Fibroblast of peridontal ligament (primary cell): ENCODE results near the gene PDXDC1.
"Not testable (repeated sequence)": the region's sequence is repeated elsewhere in the genome, so short reads cannot be mapped to it uniquely, and the experiment has no call there.

ENCODE experiments used
- DNase-seq: peaks from one replicate; pipeline ENCODE4 v3.0.0-alpha.2; 2010; ENCODE audit errors: extremely low read depth

PDXDC1 gene

DNA sequence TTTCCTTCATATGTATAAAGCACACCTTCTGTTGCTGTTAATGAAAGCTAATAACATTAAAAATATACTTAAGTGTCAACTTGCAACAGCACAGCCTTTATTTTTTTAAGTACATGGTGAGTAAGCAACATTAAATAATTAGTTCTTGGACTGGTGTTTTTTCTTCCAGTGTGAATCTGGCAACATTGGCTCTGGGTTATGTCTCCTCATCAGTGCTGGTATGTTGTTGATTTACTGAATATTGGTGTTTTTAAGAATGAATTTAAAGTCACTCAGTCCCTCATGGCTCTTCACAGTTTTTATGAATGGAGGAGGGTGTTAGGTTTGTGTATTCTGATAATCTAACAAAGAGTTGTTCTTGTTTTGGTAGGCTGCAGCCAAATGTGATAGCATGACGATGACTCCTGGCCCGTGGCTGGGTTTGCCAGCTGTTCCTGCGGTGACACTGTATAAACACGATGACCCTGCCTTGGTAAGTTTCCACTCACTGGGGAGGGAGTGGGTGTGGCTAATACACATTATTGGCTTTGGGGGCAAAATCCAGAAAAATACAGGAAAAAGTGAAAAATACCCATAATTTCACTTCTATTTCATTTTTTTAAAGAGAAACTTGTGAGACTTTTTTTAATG, 42.2 kb downstream of the PDXDC1 start:
- DNase-seq = peak; percentile 55

DNA sequence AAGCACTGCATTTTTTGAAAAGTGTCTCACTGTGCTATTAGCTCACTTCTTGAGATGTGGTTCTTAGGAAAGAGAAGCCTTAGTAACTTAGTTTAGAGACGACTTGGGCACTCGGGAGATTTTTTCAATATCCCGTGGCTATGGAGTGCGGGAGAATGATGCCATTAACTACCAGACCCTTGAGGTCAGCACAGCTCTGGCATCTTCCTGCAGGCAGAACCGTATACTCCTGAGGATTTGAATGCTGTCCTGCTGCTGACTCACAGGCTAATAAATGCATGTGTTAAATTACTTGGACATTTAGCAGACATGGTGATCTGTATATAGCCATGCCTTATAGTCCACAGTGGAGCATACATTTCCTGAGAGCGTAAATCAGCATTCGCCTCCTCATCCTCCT, 46.6 kb downstream of the PDXDC1 start:
- DNase-seq = peak; percentile 54

DNA sequence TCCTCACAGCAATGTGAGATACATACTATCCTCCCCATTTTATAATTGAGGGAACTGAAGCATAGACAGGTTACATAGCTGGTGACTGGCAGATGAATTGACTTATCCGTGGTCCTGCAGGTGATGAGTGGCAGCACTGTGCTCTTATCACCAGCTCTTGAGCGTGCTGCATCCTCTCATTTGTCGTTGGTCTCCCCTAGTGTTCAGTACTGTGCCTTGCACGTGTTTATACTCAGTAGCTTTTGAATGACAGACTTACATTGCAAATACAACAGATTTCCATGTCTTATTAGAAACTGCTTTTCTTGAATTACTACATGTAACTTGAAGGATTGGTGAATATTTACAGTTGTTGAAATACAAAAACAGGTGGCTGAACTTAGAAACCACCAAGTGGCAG, 47.4 kb downstream of the PDXDC1 start:
- DNase-seq = peak; percentile 21

DNA sequence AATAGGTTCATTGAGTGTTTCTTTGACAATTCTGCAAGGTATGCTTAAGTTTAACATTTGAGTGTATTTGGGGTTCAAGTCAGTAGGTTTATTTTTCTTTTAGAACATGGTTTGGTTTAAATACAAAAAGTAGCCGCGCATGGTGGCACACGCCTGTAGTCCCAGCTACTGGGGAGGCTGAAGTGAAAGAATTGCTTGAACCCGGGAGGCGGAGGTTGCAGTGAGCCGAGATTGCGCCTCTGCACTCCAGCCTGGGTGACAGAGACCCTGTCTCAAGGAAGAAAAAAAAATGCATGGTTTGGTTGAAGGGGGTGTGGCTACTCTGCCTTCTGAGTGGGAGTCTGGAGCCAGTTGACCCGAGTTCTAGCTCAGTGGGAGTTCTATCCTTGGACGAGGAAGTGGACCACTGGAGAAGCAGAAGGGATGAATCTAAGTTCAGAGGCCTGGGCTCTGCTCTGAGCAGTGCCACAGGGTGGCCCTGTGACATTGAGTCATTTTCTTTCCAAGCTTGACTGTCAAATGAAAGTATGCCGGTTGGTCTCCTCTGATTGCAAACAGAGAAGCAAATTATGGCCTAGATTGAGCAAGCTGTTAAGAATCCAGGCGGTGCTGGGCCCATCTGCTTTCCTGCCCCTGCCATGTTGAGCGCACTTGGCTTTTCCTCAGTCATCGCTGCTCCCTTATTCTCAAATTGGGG, 48.7 kb downstream of the PDXDC1 start:
- not testable (repeated sequence) for DNase-seq

DNA sequence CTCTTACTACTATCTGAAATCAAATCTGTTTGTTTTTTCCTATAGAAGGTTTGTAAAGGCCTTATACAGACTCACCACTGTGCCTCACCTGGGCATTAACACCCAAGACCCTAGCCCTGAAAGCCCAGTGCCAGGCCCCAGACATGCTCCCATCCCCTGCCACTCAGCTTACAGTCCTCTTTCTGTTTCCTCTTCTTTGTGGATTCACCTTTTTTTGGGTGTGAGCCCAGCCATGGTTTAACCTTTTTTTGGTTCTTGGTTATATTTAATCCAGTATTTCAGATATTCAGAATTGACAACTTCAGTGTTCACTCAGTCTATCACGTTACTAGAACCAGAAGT, 50.0 kb downstream of the PDXDC1 start:
- not testable (repeated sequence) for DNase-seq

DNA sequence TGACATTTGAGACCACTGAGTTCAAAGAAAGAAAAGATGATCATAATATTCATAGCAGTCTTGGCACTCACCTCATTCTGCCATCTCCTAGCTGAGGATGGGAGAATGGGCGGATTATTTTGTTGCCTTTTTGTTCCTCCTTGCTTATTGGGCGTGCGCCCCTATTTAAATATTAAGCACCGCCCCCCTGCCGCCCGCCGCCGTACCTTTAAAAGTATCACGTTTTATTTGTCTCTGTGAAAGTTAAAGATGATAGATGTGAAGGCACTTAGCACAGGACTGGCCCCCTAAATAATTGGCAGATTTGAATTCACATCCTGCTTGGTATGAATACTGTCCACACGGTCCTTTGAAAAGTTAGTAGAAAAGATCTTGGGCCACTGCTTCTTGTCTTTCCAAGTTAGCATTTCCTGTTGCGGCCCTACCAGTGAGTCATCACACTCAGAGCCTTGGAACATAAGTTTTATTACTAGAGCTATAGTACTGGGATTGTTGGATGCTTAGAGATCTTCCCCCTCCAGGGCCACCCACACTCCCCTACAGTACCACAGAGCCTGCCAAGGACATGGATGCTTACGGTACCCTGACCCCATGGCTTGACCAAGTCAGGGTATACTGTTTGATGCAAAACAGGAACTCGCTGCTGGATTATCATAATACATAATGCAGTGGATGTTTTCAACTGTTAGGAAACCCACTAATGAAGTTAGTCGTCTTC, 50.6 kb downstream of the PDXDC1 start:
- DNase-seq = peak; percentile 35

DNA sequence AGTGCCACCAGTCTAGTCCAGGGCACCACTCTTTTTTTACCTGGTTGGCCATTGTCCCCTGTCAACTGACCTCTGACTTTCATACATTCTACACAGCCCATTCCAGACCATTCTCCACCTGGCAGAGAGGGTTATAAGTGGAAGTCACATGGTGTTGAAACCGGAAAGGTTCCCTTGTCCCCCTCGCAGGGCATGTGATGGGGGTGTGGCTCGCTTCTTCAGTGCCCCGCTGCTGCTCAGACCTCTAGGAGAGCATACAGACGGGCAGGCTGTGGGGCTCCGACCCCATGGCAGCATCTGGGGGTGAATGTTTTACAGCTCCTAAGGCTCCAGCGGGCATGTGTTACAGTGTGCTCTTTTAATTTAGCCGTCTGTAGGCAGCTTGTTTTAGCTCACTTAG, 52.2 kb downstream of the PDXDC1 start:
- DNase-seq = not testable (repeated sequence)

DNA sequence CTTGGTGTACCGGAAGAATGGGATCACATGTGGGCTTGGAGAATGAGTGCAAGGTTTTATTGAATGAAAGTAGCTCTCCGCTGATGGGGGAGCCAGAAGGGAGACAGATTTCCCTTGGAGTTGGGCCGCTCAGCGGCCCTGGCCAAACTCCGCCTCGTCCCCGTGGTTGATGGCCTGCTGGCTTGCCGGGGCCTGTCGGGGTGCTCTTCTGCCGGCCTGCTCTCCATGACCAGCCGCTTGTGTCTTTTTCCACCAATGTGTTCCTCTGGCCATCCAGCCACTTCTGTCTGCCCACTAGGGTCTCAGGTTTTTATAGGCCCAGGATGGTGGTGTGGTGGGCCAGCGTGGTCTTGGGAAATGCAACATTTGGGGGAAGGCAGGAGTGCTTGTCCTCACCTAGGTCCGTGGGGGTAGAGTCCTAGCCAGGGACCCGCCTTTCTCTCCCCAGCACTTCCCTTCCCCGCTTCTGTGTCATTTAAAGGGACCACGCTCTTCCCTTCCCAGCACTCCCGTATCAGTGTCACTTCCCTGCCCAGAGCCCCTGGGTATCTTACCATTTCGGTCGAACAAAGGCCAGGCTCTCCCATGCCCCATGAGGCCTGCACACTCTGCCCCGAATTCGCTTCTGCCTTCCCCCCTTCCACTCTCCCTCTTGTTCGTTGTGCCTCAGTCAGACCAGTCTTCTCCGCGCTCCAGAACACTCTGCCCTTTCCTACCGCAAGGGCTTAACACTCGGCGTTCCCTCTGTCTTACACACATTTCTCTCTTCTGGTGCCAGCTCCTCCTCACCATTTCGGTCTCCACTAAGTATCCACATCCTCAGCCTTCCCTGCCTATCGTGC, 52.9 kb downstream of the PDXDC1 start:
- not testable (repeated sequence) for DNase-seq

DNA sequence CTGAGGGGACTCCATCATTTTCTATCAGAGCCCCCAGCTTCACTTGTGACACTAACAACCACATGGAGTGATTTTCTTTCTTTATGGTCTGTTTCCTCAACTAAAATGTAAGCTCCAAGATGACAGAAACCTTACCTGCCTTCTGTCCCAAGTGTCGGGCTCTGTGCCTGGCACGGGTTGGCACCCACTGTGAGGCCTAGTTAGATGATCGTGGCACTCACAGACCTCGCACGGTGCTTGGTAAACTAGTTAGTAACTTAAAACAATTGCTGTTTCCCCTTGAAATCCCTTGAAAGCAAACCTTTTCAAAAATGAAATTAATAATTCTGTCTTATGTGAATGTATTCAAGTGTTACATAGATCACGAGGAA, 53.5 kb downstream of the PDXDC1 start:
- DNase-seq = not testable (repeated sequence)

DNA sequence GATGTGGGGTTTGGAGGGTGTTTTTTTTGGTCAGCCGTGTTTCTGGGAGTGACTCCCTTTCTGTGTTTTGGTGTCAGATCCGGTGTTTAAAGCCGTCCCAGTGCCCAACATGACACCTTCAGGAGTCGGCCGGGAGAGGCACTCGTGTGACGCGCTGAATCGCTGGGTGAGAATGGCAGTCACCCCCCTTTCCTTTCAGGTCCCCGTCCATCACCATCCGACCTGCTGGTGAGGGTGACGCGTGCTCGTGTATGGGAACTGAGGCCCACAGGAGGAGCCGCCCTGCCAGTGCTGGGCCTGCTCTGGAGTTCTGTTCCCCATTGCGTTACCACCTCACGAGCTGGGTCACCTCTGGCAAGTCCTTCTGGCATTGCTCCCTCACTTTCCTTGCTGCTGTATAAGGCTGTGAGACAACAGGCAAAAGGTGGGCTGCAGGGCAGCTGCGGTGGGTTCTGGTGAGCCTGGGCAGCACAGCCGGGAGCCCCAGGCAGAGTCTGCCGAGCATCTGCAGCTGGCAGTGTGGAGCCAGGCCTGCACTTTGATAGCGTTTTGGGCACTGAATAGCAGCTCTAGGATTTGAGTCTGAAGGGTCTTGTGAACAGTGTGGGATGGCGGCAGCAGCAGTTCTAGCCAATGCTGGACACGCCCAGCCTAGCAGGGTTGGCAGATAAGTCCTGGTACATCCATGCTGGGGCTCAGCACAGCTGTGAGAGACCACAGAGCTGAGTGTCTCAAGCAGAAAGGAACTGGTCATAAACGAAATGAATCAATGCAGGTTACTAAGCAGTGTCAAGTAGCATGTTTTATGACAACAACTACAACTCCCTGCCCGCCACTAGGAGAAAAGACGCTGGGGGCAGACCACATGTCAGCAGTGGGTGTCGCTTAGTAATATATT, 54.2 kb downstream of the PDXDC1 start:
- DNase-seq = not testable (repeated sequence)

DNA sequence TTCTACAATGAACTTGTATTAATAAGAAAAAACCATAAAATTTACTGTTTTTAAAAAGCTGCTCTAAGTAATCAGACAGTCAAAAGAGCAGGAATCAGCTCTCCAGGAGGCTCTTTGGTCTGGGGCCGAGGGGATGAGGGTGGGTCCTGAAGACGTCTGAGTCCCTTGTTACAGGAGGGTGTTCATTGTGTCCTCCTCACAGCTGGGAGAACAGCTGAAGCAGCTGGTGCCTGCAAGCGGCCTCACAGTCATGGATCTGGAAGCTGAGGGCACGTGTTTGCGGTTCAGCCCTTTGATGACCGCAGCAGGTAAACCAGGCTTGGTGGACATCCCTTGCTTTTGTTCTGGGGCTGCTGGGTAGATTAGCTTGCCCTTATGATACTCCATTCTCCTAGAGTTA, 54.9 kb downstream of the PDXDC1 start:
- not testable (repeated sequence) for DNase-seq

DNA sequence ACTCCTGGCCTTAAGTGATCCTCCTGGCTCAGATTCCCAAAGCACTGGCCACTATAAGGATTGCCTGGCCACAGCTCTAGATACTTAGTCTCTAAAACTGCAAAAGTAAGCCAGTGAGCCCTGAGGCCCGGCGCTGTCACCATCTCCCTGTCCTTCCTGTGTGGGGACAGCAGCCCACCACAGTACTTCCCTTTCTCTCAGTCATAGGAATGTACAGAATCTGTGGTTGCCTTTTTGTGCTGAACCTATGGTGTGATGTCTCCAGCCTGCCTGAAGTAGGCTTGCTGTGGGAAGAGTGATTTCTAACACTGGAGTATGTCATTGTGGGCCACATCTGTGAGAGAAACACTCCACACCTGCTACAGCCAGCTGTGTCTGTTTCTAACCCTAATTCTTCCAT, 56.4 kb downstream of the PDXDC1 start:
- DNase-seq = no peak

DNA sequence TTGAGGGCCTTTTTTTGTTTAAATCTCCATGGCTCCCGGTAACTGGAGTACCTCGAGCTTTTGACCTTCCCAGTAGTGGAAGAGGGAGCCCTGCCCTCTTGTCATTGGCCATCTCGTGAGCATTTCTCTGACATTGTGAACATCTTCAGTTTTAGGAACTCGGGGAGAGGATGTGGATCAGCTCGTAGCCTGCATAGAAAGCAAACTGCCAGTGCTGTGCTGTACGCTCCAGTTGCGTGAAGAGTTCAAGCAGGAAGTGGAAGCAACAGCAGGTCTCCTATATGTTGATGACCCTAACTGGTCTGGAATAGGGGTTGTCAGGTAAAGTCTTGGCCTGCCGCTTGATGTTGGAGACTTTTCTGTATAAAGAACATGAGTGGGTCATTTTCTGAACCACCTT, 56.8 kb downstream of the PDXDC1 start:
- DNase-seq = no peak

DNA sequence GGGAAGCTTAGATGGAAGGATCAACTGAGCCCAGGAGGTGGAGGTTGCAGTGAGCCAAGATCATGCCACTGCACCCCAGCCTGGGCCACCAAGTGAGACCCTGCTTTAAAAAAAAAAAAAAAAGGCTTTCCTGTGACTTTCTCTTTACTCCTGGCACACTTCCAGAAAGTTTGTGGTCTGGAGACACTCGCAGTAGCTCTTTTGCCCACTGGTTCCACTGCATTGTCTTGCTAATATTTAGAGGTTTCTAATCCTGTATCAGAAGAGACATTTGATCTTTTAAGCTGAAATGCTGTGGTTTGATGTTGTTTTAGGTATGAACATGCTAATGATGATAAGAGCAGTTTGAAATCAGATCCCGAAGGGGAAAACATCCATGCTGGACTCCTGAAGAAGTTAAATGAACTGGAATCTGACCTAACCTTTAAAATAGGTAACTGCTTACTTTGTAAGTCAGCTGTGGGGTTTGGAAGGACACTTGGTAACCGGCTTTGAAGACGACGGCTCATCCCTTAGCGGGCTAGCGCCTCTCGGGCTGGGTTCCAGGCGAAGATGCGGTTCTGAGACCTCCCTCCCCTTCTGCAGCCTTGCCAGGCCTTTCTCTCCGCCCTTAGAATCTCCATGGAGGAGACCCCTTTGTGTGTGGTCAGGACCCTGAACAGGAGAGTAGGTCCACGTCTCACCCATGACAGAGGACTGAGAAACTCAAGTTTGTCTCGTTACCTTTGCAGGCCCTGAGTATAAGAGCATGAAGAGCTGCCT, 57.9 kb downstream of the PDXDC1 start:
- peak; percentile 26 for DNase-seq

DNA sequence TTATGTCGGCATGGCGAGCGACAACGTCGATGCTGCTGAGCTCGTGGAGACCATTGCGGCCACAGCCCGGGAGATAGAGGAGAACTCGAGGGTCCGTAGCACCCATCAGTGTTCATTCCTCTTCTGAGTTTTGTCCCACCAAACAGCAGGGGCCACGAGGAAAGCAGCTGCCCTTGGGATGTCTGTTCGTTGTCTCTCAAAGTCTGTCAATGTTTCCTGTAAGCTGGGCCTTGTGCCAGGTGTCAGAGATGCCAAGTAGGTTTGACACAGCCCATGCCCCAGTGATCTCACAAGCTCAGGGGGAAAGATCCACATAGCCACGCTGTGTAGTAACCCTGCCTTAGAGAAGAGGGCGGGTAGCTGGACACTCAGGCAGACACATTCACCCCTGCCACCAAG, 58.5 kb downstream of the PDXDC1 start:
- no peak for DNase-seq

DNA sequence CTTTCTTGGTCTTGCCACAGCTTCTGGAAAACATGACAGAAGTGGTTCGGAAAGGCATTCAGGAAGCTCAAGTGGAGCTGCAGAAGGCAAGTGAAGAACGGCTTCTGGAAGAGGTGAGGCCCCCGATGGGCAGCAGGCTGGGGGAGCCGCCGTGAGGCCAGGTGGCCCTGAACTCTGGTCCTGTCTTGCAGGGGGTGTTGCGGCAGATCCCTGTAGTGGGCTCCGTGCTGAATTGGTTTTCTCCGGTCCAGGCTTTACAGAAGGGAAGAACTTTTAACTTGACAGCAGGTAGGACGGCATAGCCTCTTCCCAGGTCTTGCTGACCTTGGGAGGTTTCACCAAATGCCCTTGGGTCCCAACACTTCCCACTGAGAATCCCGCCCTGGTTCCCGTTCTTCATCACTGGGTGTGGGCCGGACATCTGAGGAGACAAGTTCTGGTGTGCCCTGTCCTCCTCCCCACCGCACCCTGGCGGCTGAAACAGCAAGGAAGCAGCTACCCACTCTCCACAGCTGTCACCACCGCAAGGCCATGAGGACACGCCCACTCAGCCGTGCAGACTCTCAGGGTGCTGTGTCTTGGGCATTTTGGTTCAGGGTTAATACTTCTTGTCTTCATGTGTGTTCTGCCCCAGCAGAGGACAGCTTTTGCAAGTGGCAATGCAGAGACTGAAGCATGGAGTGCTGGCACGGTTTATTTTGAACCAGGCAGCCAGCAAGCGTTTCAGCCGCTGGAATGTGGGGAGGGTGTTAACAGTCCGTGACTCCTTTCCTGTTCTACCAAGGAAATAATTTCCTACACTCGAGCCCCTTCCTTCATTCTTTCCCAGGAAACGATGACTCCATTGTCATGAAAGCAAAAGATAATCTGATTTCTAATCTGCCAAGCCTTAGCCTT, 59.7 kb downstream of the PDXDC1 start:
- no peak for DNase-seq

DNA sequence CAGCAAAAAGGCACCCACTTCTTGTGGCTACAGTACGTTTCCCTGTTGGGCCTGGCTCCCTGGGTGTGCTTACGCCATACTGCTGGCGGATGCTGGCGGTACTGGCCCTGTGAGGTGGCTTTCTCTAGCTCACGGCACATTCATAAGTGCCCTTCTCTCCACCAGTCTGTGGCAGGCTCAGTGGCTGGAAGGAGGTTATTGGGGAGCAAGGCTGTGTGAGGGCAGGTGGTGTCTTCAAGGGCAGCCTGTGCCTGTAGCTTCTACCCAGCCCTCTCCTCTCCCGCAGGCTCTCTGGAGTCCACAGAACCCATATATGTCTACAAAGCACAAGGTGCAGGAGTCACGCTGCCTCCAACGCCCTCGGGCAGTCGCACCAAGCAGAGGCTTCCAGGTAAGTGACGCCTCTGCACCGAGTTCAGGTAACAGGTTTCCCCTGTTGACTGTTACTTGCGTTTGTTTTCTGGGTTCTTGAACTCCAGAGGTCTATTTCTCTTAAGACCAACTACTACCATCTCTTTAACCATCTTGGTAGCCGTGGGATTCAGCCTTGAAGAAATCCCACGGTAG, 60.4 kb downstream of the PDXDC1 start:
- DNase-seq = no peak

DNA sequence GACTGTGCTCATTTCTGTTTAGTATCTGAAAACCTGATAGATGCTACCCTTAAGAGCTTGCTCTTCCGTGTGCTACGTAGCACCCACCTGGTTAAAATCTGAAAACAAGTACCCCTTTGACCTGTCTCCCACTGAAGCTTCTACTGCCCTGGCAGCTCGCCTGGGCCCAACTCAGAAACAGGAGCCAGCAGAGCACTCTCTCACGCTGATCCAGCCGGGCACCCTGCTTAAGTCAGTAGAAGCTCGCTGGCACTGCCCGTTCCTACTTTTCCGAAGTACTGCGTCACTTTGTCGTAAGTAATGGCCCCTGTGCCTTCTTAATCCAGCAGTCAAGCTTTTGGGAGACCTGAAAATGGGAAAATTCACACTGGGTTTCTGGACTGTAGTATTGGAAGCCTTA, 62.2 kb downstream of the PDXDC1 start:
- no peak for DNase-seq

DNA sequence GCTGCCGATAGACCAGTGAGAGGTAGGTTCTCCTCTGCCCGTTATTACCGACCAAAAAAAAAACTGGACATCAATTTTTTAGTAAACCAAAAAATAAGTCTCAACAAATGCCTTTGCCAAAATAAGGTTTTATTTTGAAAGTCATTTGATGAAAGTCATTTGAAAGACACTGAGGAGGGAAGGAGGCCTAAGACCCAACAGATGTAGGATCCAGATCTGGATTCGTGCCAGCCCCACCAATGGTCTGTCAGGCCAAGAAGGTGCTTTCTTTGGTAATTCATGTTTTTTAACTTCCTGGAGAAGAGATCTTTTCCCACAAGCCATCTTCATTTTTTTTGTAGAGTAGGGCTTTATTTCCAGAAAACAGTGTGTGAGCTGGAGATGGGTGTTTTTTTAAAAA, 62.9 kb downstream of the PDXDC1 start:
- no peak for DNase-seq
